NCI-H128 (cell line): ENCODE results near the gene FTCDNL1.
A peak's percentile ranks its signal among the peaks of the same experiment; 100 is the strongest.

Experiments used
- DNase-seq: peaks from one replicate; lab custom pipeline; 2025; ENCODE audit not compliant: unreplicated experiment; lab: John Stamatoyannopoulos, UW

Gene FTCDNL1

GRCh38 chr2:199850718-199851500 is at the start of gene FTCDNL1:
TSS of gene FTCDNL1 (minus strand) at chr2:199851192. CDS start at chr2:199848962, 2,230 bp downstream.
- peak; percentile 15 for DNase-seq

- no peak for DNase-seq
These were observed 45.6 kb upstream of the FTCDNL1 start for GRCh38 chr2:199896617-199897016.

- DNase-seq = no peak
These were observed 44.4 kb upstream of the FTCDNL1 start for GRCh38 chr2:199895406-199895805.

- DNase-seq = no peak
These were observed 32.7 kb upstream of the FTCDNL1 start for GRCh38 chr2:199883474-199884212.

- DNase-seq = no peak
These were observed 31.7 kb upstream of the FTCDNL1 start for GRCh38 chr2:199882667-199883066.

GRCh38 chr2:199875400-199875799 is 24.4 kb upstream of the FTCDNL1 start:
- no peak for DNase-seq

- no peak for DNase-seq
These were observed 23.2 kb upstream of the FTCDNL1 start for GRCh38 chr2:199874209-199874608.

- DNase-seq = no peak
These were observed 19.6 kb upstream of the FTCDNL1 start for GRCh38 chr2:199870581-199870980.

- no peak for DNase-seq
These were observed 18.7 kb upstream of the FTCDNL1 start for GRCh38 chr2:199869653-199870052.

- DNase-seq = no peak
These were observed 18.2 kb upstream of the FTCDNL1 start for GRCh38 chr2:199869227-199869541.

GRCh38 chr2:199868431-199869226 is 17.6 kb upstream of the FTCDNL1 start:
- DNase-seq = no peak

GRCh38 chr2:199865905-199866304 is 14.9 kb upstream of the FTCDNL1 start:
- no peak for DNase-seq

GRCh38 chr2:199862788-199863187 is 11.8 kb upstream of the FTCDNL1 start:
- no peak for DNase-seq

GRCh38 chr2:199861132-199861774 is 10.3 kb upstream of the FTCDNL1 start:
- no peak for DNase-seq

- DNase-seq = no peak
These were observed 4.8 kb upstream of the FTCDNL1 start for GRCh38 chr2:199855812-199856211.

GRCh38 chr2:199851883-199852282 is 891 bp upstream of the FTCDNL1 start:
- no peak for DNase-seq

- no peak for DNase-seq
These were observed 464 bp upstream of the FTCDNL1 start for GRCh38 chr2:199851501-199851810.

- DNase-seq = no peak
These were observed 724 bp downstream of the FTCDNL1 start for GRCh38 chr2:199850218-199850717.

GRCh38 chr2:199848389-199849130 is 2.4 kb downstream of the FTCDNL1 start:
- no peak for DNase-seq

- no peak for DNase-seq
These were observed 3.7 kb downstream of the FTCDNL1 start for GRCh38 chr2:199847181-199847864.
